GM19043 (cell line): Measurements from ENCODE around the gene MBD4.

Experiments used
- ATAC-seq: cut with Tn5 transposase; IDR thresholded peaks from one replicate; pipeline ENCODE4 v1.9.1; 2021; ENCODE audit warnings: low read depth; ENCODE audit not compliant: unreplicated experiment

MBD4 gene

DNA sequence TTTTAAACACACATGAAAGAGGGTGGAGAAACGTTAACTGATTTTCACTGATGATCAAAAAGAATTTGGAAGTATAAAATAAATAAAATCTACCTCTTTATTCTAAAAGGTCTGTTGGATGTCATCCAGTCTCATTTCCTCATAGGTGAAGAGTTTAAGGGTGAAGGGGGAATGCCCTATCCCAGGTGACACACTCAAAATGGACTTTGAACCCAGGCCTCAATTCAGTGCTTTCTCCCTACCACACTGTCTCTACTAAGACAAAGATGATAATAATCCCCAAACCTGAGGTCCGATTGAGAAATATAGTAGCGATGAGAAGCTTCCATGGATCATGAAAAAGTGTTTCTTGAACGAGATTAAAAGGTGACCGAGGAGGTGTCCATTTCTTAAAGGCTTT lies 6.2 kb downstream of the MBD4 start:
- ATAC-seq, result no peak

GRCh38 chr3:129432671-129433070 lies 7.1 kb downstream of the MBD4 start:
- ATAC-seq, result no peak

GRCh38 chr3:129432036-129432435 lies 7.7 kb downstream of the MBD4 start:
- no peak for ATAC-seq

DNA sequence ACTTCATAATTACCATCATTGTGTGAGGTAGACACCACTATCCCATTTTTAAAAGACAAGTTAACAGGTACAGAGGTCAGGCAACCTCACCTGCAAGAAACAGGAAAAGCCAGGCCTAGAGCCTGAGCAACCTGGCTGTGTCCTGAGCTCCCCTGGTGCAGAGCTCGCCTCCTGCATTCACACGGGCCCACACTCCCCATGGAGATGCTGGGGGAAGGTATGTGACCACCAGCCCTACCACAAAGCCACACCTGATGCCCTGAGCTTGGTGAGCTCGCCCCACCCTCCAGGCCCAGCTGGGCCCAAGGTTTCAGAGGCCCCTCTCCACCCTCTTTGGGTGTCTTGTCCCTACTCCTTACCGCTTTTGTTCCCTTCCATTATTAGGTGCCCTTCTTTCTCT lies 10.1 kb downstream of the MBD4 start:
- ATAC-seq, result no peak

- no peak for ATAC-seq
Measured at GRCh38 chr3:129429080-129429451, 10.7 kb downstream of the MBD4 start.

DNA sequence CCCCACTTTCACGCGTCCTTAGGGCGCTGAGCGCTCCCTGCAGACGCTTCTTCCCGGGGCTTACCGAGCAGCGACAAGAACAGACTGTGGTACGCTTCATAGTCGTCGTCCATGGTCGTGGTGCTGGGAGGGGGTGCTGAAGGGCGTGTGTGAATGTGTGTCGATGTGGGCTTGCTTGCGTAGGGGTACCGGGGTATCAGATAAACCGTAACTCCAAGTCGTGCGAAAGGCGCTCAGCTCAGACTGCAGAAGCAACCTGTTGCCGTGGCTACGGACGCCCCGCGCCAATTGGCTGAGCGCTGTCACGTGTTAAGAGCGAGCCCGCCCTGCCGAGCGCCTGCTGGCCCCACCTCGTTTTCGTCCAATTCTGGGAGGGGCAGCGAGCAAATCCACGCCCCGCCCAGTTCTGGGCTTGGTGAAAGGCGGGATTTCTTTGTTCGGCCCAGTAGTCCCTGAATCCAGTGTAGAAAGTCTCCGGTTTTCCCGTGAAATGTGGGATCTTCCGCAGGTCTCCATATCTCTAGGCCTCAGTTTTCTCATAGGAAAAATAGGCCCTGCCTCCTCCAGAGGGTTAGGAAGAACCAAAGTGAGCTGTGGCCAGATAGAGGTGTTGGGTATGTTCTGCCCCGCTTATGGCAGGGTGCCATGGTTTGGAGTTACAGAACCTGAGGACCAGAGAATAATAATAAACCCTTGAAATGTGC lies 11.2 kb downstream of the MBD4 start, which contains the start of gene EFCAB12:
EFCAB12 (minus strand) TSS at position 261 of the 704 bp plus-strand sequence; CDS start at position 113, 148 bp downstream.
- peak; percentile 89 for ATAC-seq

- ATAC-seq, result no peak
Measured at GRCh38 chr3:129428007-129428375, 11.8 kb downstream of the MBD4 start.

- ATAC-seq, result no peak
Measured at GRCh38 chr3:129425619-129426018, 14.1 kb downstream of the MBD4 start.

GRCh38 chr3:129425213-129425612 lies 14.5 kb downstream of the MBD4 start:
- ATAC-seq, result no peak

DNA sequence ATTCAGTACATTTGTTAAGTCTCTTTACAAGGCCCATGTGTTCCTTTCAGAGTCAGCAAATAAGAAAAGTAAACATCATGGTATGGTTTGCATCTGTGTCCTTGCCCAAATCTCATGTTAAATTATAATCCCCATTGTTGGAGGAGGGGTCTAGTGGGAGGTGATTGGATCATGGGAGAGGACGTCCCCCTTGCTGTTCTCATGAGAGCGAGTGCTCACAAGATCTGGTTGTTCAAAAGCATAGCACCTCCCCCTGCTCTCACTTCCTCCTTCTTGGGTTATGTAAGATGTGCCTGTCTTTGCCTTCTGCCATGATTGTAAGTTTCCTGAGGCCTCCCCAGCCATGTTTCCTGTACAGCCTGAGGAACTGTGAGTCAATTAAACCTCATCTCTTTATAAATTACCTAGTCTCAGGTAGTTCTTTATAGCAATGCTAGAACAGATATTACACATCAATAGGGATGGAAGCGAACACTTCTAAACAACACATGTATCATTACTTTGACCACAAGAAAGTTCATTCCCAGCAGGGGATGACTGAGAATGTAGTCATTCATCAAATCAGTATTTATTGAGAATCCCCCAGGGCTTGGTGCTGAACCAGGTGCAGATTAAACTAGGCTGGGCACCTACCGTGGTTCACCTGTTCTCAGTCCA lies 15.4 kb downstream of the MBD4 start:
- peak; percentile 50 for ATAC-seq

DNA sequence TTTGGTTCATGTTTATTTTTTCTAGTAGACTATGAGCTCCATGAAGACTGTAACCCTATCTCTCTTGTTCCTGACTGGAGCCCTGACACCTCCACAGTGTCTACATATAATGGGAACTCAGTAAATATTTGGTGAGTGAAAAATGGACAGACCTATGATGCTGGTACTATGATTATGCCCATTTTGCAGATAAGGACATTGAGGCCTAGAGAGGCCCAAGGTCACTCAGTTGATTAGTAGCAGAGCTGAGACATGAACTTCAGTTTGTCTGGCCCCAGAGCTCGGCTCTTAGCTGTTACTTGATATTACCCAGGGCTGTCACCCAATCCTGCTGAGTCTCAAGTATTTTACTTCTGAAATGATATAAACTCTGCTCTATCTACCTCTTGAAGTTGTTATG lies 16.9 kb downstream of the MBD4 start:
- no peak for ATAC-seq

GRCh38 chr3:129421988-129422745 lies 17.6 kb downstream of the MBD4 start:
- no peak for ATAC-seq

- no peak for ATAC-seq
Measured at GRCh38 chr3:129421236-129421883, 18.4 kb downstream of the MBD4 start.

- no peak for ATAC-seq
Measured at GRCh38 chr3:129419476-129419875, 20.3 kb downstream of the MBD4 start.

- no peak for ATAC-seq
Measured at GRCh38 chr3:129418041-129418973, 21.4 kb downstream of the MBD4 start.

DNA sequence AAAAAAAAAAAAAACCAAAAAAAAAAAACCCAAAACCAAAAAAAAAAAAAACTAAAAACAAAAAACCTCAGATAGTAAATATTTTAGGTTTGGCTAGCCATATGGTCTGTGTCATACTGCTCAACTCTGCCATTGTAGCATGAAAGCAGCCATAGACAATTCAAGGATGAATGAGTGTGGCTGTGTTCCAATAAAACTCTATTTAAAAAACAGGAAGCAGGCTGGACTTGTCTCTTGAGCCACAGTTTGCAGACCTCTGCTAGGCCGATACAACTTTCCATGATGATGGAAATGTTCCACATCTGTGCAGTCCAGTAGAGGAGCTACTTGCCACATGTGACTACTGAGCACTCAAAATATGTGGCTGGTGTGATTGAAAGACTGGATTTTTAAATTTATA lies 22.4 kb downstream of the MBD4 start:
- no peak for ATAC-seq

GRCh38 chr3:129416415-129416814 lies 23.3 kb downstream of the MBD4 start:
- ATAC-seq, result no peak

- no peak for ATAC-seq
Measured at GRCh38 chr3:129415830-129416229, 23.9 kb downstream of the MBD4 start.

GRCh38 chr3:129415378-129415777 lies 24.4 kb downstream of the MBD4 start:
- ATAC-seq, result no peak
